Central memory CD4-positive, alpha-beta T cell (primary cell): ENCODE measurements around the gene NT5DC1.
A peak's percentile ranks its signal among the peaks of the same experiment; 100 is the strongest.

ENCODE experiments used
- DNase-seq: peaks from one replicate; pipeline ENCODE4 v3.0.0; 2022

NT5DC1 gene

DNA sequence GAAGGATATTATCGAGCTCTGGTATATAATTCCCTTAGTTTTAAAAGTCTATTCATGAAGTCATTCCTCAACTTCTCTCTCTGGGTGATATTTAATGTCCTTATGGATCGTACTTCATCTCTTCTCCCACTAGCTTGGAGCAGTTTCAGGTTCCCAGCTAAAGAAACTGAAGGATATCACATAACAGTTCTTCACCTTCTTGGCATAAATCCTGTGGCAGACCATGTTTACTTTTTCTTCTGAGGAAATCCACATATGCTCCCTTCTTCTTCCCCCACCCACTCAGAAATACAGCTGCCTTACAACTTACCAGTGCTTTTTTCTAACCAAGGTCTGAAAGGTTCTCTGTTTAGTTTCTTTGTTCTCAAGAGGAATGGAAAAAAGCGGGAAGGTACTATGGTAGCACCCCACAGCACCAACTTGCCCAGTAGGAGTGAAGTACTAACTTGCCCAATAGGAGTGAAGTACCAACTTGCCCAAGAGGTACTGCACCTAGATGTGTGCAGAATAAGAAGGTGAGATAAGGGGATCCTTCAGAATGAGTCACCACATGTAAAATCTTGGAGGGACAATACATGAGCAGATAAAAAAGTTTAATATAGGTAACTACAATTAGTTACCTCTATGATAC is 100.1 kb downstream of the NT5DC1 start:
- no peak for DNase-seq

DNA sequence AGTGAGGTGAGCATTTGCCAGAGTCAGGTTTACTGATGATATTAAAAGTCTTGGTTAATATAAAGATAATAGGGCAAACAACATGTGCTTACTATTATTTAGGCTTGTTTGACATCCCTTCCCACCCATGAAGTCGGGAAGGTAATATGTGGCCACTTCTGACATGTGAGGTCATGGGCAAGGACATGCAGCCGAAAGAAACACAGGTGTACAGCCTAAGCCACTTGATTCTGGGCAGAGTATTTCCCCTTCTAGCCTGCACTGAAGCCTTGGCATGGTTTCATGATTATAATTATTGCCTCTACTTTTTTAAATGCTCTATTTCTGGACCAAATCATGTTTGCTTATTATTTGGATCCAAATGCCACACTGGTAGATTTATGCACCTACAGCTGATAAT is 100.9 kb downstream of the NT5DC1 start:
- DNase-seq: no peak

DNA sequence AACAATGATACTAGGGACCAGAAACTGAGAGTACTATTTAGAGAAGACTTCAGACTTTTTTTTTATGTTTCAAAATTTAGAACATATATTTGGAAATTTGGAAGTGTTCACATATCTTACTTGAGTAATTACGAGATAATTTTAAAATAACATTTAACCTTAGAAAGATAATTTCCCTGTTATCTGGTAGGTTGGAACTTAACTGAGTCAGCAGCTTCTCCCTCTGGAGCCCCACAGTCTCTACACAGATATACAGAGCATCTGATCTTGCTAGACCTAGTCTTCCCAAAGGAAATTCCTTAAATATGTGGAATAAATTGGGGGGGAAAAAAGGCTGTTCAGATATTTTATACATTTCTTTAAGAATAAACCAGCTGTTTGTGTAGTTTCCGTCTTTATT is 104.6 kb downstream of the NT5DC1 start:
- DNase-seq: no peak

DNA sequence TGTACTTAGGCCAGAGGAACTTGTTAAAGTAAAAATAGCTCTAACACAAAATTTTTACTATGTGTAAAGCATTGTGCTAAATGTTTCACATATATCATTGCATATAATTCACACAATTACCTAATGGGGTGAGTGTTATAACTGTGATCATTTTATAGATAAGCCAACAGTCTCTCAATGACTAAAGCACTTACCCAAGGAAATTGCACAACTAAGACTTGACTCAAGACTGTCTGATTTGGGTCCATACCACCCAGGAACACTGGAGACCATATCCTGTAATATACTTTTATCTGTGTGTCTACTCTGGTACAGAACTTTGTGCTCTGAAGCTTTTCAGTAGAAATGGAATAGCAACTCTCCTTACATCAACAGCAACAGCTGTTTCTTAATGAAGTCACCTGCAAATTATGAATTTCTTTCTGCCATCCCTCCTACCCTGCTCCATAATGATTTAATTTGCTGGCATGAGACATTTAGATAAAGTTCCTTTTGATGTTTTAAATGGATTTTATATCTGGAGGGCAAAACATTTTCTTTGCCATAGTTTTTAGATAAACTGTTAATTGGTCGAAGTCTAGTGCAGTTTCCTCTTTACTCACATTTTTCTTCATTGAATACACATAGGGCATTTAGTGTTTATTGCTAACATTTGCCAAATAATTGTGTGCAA is 105.7 kb downstream of the NT5DC1 start:
- no peak for DNase-seq

DNA sequence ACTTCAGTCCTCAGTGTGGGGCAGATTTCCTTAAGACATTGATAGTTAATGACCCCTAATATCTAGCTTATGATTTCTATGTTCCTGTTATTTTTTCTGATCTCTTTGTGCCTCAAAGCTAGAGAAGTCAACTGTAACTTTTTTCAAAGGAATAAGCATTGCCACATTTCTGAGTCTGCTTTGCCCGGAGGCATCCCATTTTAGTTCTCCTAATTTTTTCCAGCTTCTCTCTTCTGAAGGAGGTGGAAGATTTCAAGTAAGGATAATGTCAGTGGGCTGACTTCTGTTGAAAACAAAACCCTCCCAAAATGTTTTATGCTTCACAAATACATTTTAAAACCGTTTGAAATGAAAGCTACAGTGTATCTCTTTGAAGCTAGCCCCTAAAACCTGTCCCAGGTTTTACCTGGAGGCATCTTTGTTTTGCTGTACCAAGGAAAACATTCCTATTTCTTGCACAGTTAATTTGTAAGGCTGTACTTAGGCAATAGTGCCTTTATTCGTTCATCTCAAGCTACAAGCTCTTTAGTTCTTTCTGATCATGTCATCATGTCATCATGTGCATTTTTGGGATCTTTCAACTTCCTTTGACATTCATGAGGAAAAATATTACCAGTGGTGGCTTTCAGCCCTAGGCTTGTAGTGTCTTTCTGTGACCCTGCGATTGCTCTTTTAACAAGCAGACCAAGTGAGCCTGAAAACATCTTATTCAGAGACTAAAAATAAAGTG is 107.6 kb downstream of the NT5DC1 start:
- DNase-seq: no peak

DNA sequence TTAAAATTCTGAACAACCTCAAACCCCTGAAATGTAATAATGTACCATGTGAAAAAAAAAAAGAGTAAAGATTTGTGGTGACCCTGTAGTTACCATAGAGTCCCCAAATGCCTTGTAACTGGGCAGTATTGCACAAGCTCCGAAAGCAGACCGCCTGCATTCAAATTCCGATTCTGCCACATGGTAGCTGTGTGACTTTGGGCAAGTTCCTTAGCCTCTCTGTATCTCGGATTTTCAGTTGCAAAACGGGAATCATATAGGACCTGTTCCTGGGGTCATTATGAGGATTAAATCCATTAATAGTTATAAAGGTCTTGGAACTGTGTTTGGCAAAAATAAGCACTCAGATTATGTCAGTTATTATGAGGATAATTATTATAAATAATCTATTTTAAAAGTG is 109.7 kb downstream of the NT5DC1 start:
- DNase-seq: no peak

DNA sequence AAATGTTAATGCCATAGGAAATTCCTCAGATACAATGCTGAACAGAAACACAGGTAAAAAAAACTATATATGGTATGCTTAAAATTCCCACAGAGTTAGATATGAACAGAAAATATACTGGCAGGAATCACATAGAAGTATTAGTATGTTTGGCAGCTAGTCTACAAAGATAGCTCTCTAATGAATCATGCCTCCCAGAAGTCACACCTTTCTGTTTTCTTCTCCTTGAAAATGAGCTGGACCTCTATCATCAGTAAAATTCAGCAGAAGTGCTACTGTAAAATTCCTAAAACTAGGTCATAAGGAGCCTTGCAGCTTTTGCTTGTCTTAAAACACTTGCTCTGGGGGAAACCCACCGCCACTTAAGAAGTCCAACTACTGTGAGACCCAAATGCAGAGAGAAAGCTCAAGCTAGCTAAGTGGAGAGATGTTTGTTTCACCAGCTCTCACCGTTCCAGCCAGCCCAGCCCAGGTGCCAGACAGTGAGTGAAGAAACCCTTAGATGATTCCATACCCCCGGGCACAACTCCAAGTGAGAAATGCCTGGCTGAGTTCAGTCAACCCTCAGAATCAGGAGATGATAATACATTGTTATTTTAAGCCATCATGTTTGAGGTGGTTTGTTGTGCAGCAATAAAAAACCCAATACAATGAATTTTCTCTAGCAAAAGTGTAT is 110.2 kb downstream of the NT5DC1 start:
- DNase-seq: no peak

DNA sequence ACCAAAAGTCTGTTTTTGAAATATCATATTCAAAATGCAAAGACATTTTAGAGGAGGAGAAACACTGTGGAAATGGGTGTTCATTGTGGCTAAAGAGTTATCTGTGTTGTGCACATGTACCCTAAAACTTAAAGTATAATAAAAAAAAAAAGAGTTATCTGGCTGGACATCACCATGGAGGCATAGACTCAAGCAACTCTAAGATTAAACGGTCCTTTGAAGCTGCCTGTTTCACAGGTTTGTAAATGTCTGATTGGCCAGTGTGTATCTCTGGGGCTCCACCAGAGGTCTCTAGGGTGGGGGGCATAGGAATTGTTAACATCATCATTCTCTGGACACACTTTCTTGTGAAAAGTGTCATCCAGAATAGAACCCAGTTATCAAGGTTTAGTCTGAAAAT is 114.0 kb downstream of the NT5DC1 start:
- DNase-seq: no peak

DNA sequence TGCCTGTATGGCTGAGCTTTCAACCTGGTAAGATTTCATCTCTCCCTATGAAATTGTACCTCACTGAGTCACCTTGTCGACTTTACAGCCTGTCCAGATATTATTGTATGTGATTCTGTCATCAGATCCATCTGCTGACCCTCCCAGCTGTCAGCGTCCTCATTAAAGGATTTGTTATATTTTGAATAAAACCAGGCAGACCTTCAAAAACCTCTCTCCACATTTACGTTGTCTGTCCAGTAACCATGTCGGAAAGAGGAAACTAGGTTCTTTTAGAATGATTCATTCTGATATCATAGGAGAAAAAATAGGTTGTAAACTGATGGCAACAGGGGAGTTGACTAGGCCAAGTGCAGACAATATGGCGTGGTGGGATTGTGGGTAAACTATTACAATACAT is 114.8 kb downstream of the NT5DC1 start:
- no peak for DNase-seq

DNA sequence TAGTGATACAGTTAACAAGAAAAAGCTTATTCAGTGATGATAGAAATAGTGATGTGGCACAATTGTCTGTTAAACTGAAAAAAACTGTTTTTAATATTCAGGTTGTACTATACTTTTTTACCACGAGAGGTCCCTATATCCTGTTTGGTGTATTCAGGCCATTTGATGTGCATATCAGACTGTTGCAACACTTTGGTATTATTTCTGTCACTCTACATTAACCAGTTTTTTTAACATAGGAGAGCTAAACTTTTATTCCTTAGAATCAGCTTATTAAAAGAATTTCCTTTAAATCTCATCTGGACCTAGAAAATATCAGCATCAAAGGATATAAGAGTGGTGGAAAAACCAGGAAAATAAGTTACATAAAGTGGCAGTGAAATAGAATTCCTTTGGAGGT is 116.4 kb downstream of the NT5DC1 start:
- peak; percentile 23 for DNase-seq

DNA sequence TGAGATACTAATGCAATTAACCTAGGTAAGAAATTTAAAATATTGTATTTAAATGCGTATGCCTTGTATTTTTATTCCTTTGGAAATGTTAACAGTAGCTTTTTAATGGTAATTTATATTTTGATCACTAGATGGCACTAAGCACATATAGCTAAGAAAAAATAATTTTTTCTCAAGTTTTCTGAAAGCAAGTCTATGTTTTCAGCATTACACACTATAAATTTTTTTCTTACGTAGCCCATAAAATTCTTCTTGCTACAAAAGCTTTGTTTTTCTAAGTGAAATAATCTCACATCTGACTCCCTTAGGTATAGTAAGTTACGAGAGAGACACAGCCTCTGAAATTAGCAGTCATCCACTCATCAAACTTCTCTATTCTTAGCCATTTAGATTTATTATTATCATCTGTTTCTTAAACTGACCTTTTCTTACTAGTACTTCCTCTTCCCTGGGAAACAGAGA is 117.5 kb downstream of the NT5DC1 start:
- no peak for DNase-seq

DNA sequence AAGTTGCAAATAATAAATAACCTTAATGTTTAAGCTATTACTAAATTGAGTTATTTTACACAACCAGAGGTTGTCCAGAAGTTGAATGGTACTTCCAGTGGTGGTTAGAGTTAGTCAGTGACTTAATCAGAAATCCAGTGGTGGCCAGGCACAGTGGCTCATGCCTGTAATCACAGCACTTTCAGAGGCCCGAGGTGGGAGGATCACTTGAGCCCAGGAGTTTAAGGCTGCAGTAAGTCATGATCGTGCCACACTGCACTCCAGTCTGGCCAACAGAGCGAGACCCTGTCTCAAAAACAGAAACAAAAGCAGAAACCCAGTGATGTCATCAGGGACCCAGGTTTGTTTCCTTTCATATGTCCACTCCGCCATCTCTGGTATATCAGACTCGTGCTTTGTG is 118.2 kb downstream of the NT5DC1 start:
- no peak for DNase-seq

DNA sequence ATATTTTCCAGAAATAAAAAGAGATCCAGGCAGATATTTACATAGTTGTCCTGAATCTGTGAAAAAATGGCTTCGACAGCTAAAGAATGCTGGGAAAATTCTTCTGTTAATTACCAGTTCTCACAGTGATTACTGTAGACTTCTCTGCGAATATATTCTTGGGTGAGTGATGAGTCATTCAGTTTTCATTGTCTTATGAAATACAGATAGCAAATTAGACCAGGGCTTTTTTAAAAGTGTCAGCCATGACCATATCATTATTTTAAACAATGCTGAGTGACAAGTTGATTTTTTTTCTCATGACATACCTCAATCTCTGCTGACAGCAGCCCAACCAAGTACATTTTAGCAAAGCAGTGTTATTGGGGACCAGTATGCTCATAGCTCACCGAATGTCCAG is 120.4 kb downstream of the NT5DC1 start:
- no peak for DNase-seq

DNA sequence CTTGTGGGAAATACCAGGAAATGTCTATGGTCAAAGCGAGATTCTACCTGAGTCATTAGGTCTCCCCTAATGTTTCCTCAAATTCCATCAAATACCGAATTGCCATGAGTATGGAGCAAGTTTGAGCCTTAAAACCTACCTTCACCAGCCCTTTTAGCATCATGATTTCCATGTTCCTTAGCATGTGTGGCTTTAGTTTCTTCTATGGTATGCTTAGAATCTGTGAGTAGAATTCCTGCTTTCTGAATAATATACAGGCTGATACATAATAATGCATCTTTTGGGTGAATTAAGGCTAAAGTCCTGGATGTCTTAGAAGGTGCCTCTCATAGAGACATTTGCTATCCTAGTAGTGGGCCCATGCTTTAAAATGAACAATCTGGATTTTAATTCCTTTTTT is 121.3 kb downstream of the NT5DC1 start:
- DNase-seq: no peak

DNA sequence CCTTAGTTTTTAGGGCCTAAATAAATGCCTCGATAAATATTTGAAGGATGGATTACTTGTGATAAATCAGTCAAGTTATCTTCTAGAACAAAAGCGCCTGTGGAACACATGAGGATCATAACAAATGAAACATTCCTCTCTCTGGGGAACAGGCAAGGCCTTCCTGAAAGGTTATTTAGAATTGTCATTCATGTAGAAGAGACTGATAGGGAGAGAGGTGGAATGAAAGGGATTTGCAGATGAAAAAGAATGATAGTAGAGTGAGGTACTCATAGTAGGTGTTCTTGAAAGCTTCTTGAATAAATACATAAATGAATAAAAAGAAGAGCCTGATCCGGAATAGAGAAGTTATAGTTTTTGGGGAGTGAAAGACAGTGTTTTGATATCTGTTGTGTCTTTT is 122.7 kb downstream of the NT5DC1 start:
- no peak for DNase-seq

DNA sequence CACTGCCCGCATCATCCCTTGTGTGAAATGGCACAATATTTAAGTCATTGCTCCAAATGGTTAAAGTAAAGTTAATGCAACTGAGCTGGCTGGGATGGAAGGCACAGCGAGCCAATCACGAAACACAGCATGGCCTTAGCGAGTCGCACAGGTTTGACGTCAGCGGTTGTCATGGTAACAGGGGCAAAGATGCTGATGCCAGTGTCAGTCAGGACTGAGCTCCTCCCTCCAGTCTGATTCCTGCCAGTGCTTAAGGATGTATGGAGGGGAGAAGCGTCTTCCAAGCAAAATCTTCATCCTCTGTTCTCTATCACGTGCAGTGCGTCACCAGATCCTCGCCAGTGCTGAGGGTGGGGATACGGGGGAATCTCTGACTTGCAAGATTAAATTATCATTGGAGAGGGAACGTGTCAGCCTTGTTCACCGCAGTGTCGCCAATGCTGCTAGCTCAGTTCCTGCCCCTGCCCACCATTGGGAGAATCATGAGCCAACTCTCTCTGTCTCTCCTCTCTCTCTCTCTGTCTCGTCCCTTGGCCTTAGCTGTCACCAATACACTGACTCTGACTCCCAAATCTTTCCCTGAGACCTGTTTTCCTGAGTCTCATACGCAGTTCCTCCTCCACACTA is 128.7 kb downstream of the NT5DC1 start:
- DNase-seq: no peak

DNA sequence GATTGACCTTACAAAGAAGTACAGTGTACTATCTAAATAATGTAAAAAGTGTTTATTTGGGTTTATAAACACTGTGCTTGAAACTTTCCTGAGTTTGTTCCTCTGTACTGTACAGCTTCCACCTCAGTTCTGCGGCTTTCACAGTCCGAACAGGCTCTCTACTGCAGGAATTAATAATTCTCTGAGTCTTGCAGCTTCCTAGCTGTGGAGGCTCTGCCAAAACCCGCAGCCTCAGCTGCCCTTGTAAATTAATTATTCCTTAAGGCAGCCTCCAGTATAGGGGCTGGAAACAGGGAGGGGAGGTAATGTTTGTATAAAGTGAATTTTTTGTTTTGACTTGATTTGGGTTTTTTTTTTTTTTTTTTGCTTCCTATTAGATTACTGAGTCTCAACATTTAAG is 134.0 kb downstream of the NT5DC1 start:
- DNase-seq: no peak

DNA sequence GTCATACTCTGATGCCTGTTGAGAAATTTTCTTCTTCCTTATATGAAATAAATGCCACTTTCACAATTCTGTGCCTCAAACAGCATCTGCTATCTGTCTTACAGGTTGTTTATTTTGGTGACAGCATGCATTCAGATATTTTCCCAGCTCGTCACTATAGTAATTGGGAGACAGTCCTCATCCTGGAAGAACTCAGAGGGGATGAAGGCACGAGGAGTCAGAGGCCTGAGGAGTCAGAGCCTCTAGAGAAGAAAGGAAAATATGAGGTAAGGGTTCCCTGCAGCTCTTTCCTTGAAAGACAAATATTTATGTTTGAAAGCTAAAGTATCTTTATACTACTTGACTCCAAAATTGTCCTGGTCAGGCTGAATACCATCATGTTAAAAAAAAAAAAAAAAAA is 137.4 kb downstream of the NT5DC1 start:
- DNase-seq: no peak

DNA sequence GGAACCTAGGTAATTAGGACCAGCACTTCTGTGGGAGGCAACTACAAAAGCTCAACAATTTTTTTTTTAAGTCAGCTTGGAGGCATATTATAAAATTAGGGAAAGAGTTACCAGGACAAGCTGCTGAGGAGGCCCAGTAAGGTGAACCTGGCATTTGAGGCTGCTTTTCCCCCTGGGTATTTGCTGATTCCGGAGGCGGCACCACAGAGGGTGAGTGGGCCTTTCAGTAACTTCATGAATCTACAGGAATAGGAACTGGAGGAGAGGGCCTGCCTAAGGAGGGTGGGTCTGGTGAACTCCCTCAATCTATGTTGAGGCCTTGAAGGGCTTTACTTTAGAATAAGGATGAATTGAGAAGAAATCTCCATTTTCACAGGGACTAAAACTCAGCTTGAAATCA is 138.6 kb downstream of the NT5DC1 start:
- DNase-seq: no peak

DNA sequence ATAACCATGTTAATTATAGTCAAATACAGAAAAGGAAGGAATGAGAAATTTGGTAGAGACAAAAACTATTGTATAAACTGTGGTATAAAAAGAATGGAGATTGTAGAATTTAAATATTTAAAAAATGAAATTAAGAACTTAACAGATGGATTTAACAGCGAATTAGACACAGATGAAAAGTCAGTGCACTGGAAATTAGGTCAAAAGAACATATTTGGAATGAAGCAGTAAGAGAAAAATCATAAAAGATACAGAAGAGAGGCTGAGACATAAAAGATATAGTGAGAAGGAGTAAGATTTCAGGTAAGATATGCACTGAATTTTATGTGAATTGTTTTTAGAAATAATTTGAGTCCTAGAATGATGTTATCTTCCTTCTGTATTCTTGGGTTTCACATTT is 139.2 kb downstream of the NT5DC1 start:
- no peak for DNase-seq

DNA sequence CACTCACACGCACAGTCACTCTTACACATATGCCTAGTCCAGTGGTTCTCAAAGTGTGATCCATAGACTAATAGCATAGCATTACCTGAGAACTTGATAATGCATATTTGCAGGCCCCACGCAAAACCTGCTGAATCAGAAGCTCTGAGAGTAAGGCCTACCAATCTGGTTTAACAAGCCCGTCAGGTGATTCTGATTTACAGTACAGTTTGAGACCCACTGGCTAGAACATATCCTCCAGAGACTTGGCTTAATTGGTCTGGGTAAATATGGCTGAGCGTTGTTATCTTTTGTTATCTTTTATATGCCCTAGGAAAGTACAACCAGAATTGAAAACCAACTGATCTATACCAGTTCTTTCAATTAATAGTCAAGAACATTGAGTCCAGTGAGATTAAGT is 143.6 kb downstream of the NT5DC1 start:
- DNase-seq: no peak

DNA sequence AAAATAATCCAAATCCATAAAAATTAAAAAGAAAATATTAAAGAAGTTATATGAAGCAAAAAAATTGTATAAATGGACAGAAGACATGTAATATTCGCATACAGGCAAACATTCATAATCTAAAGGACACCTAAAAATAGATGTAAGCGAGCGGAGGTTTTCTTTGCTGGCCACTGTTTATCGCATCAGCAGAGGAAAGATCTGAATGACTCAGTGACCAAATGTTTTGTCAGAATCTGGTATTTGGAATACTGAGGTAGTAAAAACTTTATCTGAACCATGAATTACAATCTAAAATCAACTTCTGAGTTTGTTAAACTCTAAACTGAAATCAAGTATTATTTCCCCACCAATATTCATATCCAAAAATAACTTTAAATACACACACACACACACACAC is 145.4 kb downstream of the NT5DC1 start:
- DNase-seq: no peak

DNA sequence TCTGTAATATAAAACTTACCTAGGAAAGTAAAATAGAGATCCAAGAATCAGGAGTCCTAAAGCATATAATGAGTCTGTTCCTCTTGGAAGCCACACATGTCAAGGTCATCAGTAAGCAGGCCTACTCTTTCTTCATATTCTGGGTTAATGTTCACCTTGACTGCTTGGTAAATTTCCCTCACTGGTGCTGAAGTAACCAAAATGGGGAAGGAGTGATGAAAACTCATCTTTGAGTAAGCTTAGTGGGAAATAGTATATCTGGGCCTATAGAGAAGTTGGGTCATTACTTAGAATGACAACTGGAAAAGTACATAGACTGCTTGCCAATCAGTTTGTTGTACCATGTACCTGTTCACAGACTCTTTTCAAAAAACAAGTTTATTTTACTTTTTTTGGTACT is 146.6 kb downstream of the NT5DC1 start:
- no peak for DNase-seq
